Amniotic epithelial cell (primary cell): Measurements from ENCODE around the gene KSR1.
A peak's percentile ranks its signal among the peaks of the same experiment; 100 is the strongest.
"Not testable (repeated sequence)": the region's sequence is repeated elsewhere in the genome, so short reads cannot be mapped to it uniquely, and the experiment has no call there.

Source experiments
- DNase-seq: peaks from one replicate; pipeline ENCODE4 v3.0.0-alpha.2; 2010; ENCODE audit warnings: low read depth

KSR1 gene

DNA sequence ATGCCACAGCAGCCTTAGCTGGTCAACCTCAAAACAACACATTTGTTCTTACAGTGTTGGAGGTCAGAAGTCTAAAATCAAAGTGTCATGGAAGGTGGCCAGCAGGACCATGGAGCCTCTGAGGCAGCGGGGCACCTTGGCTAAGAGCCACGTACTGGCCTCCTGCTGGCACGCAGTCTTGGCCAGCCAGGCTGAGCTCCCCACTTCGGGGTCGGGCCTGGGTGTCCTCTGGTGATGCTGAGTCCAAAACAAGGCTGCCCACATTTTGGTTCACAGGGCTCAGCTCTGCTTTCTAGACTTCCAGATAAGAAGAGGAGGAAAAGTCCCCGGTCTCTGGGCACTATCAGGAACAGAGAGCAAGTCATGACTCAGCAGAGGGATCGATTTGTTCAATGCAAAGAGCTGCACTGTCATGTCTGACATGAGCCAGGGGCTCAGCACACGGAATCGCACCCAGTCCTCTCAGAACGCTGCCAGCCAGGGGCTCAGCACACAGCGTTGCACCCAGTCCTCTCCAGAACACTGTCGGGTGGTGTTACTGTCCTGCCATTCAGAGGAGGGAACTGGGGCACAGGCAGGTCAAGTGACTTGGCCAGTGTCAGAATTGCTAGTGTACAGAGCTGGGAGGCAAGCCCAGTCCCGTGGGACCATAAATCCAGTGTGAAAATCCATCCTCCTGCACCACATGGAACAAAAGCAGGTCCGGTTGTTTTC is 177.2 kb downstream of the KSR1 start:
- no peak for DNase-seq

DNA sequence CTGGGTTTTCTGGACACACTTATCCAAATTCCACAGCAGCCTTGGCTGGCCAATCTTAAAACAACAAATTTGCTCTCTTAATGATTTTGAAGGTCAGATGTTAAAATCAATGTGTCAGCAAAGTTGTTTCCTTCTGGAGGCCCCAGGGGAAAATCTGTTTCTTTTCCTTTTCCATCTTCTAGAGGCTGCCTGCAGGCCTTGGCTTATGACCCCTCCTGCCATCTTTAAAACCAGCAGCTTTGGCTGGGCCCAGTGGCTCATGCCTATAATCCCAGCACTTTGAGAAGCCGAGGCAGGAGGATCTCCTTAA is 177.7 kb downstream of the KSR1 start:
- DNase-seq = no peak

DNA sequence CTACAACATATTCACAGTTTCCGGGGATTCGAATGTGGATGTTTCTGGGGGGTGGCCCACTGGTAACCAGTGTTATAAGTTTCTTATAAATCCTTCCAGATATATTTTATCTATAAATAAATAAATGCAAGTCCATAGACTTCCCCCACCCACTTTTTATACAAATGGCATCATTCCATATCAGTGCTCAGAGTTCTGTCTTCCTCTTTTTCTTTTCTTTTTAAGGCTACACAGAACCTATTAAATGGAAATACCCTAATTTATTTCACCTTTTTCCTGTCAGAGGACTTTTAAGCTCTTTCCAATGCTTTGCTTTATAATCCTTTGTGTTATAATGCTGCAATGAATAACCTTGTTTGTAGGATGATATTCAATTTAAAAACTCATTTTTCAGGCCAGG is 178.5 kb downstream of the KSR1 start:
- no peak for DNase-seq

GRCh38 chr17:27635275-27635823 is 179.1 kb downstream of the KSR1 start:
- DNase-seq = no peak

DNA sequence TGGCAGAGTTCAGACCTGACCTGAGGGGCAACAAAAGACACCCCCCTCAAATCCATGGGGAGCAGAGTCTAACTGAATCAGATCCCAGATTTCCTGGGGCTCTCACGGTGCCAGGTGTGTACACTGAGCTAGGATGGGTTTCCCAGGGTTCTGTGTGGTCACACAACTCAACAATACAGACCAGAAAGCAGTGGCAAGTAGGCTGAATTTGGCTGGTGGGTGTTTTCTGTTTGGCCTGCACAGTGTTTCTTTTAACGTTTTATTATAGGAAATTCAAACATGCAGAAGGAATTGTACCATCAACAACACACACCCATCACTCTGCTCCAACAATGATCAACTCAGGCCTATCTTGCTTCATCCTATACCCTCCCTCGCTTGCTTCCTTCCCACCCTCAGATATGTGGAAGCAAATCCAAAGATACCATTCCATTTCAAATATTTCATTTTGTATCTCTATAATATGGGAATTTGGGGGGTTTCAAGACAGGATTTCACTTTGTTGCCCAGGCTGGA is 179.8 kb downstream of the KSR1 start:
- not testable (repeated sequence) for DNase-seq

DNA sequence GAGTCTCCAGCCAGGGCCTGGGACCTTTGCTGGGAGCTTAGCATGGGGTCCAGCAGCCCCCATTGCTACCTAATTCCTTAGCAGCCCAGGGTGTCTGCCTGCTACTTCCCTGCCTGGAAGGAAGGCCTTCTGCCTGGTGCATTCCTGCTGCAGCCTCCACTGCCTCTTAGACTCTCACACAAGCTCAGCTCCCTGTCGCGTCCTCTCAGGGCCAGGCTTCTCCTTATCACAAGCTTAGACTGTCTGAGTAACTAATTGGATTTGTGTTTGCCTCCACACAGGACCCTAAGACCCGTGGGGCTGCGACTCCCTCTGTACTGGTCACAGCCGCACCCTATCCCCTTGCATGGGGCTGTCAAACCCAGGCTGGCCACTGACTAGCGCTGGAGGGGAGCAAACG is 181.6 kb downstream of the KSR1 start:
- not testable (repeated sequence) for DNase-seq

- DNase-seq = not testable (repeated sequence)
Measured at GRCh38 chr17:27638415-27638914, 182.2 kb downstream of the KSR1 start.

DNA sequence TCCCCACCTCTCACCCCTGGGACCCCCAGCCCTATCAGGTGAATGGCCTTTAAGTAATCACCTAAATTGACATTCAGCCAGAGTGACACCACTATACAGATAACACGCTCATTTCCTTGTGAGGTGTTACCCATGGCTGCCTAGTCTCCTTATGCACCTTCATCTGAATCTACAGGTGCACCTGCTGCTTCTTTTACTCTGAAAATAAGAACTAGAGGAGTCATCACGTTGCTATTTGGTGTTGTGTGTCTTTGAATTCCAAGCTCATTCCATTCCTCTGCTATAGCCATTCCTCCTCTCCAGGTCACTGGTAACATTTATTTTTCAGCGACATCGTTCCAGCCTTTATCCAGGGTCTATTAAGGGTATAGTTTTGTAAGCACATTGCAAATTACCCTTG is 184.5 kb downstream of the KSR1 start:
- no peak for DNase-seq

- DNase-seq = no peak
Measured at GRCh38 chr17:27644586-27644985, 188.3 kb downstream of the KSR1 start.

GRCh38 chr17:27645621-27646020 is 189.4 kb downstream of the KSR1 start:
- DNase-seq = not testable (repeated sequence)

- no peak for DNase-seq
Measured at GRCh38 chr17:27646232-27646631, 190.0 kb downstream of the KSR1 start.

DNA sequence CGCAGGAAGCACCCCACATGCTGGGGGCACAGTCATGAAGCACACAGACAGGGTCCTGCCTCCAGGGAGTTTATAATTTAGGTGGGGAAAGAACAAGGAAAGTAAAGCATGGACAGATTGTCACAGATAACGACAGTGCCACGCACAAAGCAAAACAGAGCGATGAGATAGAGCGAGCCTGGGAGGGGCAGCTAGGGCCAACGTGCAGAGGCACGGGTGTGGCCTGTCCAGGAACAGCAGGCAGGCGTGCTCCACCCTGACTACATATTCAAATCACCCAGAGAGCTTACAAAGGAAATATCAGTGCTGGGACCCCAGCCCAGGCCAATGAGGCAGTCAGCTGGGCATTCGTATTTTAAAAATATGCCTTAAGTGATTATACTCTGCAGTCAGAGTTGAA is 191.5 kb downstream of the KSR1 start:
- no peak for DNase-seq

DNA sequence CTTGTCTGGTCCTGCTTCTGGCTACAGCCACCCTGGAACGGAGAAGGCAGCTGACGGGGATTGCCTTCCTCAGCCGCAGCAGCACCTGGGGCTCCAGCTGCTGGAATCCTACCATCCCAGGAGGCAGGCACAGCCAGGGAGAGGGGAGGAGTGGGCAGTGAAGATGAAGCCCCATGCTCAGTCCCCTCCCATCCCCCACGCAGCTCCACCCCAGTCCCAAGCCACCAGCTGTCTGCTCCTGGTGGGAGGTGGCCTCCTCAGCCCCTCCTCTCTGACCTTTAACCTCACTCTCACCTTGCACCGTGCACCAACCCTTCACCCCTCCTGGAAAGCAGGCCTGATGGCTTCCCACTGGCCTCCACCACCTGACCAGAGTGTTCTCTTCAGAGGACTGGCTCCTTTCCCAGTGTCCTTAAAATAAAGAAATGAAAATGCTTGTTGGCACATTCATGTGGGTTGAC is 192.9 kb downstream of the KSR1 start:
- DNase-seq = not testable (repeated sequence)

DNA sequence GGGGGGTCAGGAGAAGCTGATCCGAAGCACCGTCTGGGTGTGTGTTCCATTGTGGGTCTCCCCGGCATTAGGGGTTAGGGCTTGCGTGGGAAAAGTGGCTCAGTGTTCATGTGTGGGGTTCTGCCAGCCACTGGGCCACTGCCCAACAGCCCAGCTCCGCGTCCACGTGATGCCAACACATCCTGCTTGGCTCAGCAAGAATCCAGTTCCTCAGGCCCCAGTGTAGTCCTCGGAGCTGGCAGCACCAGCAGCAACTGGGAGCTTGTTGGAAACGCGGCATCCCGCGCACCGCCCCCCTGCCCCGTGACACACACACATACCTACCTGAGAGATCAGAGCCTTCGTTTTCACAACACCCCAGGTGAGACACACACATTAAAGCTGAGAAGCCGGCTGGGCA is 193.7 kb downstream of the KSR1 start:
- no peak for DNase-seq

DNA sequence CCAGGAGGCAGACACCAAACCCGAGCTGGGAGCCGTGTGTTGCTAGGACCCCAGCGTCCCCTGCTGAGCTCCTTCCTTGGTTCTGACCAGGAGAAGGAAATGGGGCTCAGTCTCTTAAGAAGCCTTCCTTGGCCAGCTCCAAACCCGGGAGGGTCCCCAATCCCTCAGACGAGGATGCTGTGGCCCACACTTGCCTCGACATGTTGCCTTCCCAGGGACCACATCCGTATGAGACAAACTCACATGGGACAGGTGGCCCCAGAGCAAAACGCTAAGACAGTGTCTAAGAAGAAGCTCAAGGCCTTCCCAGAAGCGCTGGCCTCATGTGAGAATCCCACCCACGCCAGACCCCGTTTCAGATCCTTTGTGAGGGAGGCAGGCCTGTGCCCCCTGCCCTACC is 194.6 kb downstream of the KSR1 start:
- no peak for DNase-seq

GRCh38 chr17:27651411-27652345 is 195.4 kb downstream of the KSR1 start:
- DNase-seq = peak; percentile 29

GRCh38 chr17:27653449-27653971 is 197.3 kb downstream of the KSR1 start:
- DNase-seq = not testable (repeated sequence)

GRCh38 chr17:27654136-27654535 is 197.9 kb downstream of the KSR1 start:
- no peak for DNase-seq

GRCh38 chr17:27654654-27655524 is 198.6 kb downstream of the KSR1 start:
- peak; percentile 32 for DNase-seq

DNA sequence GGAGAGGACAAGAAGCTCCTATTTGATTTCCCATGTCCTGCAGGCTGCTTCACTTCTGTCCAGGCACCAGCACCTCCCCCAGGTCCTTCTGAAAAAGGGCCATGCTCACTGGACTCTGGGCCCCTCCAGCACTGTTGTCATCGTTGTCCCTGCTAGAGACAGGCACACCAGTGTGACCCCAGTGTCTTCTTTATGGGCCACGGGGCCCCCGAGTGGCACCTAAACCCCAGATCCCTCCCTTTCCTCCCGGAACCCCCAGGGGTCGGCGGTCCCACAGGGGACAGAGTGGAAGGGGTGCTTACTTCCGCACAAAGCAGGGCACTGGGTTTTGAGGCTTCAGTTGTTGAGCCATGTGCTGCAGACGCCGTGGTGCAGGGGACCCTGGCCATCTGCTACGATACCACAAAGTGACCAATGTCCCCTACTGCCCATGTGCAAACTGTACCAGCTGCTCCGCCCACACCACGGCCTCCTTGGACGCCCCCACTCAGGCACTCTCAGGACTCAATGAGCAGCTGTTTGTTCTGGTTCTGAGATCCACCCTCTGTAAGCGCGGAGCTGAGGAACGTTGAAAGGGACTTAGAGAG is 199.4 kb downstream of the KSR1 start:
- DNase-seq = not testable (repeated sequence)

DNA sequence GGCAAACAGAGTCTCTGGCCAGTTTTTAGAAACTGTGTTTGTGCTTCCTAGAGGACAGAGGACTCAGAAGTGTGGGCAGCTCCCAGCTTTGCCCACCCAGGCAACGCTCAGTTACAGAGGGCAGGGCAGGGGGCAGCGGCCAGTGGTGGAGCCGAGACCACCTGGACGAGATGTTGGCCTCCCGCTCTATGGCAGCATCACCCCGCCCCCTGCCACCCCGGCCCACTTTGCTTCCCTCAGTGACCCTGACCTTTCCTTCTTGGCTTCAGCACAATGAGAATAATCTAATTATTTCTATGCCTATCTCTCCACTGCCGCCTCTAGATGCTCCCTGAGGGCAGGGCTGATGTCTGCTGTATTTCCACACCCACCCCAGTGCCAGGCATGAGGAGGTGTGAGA is 200.4 kb downstream of the KSR1 start:
- not testable (repeated sequence) for DNase-seq
